HAP-1 (cell line): Measurements from ENCODE around the gene DRD4.

Experiments
- DNase-seq, 2 experiments: peaks; one replicate each; pipeline ENCODE4 v3.0.0-alpha.2; 2016 to 2020; ENCODE audit warnings: low spot score in 2 of 2
- H3K27me3 ChIP-seq: fragments of 250-450 bp; sonication (Bioruptor Pico); 2 replicates; pipeline ENCODE4 v1.5.1; 2020; ENCODE audit warnings: low read depth, mild to moderate bottlenecking, moderate library complexity
- H3K36me3 ChIP-seq: fragments of 250-450 bp; sonication (Bioruptor Pico); replicated peaks from 2 replicates; pipeline ENCODE4 v1.5.1; 2020; ENCODE audit warnings: mild to moderate bottlenecking
- H3K4me1 ChIP-seq: fragments of 250-450 bp; sonication (Bioruptor Pico); 2 replicates; pipeline ENCODE4 v1.5.1; 2020; ENCODE audit warnings: mild to moderate bottlenecking
- H3K4me3 ChIP-seq: fragments of 250-450 bp; sonication (Bioruptor Pico); 2 replicates; pipeline ENCODE4 v1.5.1; 2020; ENCODE audit warnings: mild to moderate bottlenecking, moderate library complexity
- H3K9me3 ChIP-seq: fragments of 250-450 bp; sonication (Bioruptor Pico); 2 replicates; pipeline ENCODE4 v1.5.1; 2020; ENCODE audit warnings: mild to moderate bottlenecking, moderate library complexity
- in situ Hi-C: fragments of 300-500 bp; cut with MboI; formaldehyde crosslinking; loops from 3 replicates; pipeline ENCODE4 v1.14.3; 2020; ENCODE audit warnings: low sequenced_read_pairs, inconsistent platforms, mixed read lengths

DRD4 gene

GRCh38 chr11:621838-622237 lies 15.2 kb upstream of the DRD4 start:
- in situ Hi-C loops: no loop called here
- no peak overlapping the region for H3K4me3 ChIP-seq
- H3K9me3 ChIP-seq: no peaks in the 10 kb centered on the region
- DNase-seq: no peak
- no peaks in the 10 kb centered on the region for H3K36me3 ChIP-seq
- no peaks in the 10 kb centered on the region for H3K4me1 ChIP-seq
- H3K27me3 ChIP-seq: no peaks in the 10 kb centered on the region

GRCh38 chr11:623349-623869 lies 13.7 kb upstream of the DRD4 start:
- no peak for DNase-seq
- Histone ChIP-seq H3K4me1 (no peaks in the 10 kb centered on the region), H3K4me3 (no peak overlapping the region), H3K27me3 (no peaks in the 10 kb centered on the region), H3K9me3 (no peaks in the 10 kb centered on the region), H3K36me3 (no peaks in the 10 kb centered on the region)
- in situ Hi-C loops: no loop called here

GRCh38 chr11:623999-624704 lies 12.9 kb upstream of the DRD4 start:
- Histone ChIP-seq H3K36me3 (no peaks in the 10 kb centered on the region), H3K4me3 (no peak overlapping the region), H3K27me3 (no peaks in the 10 kb centered on the region), H3K9me3 (no peaks in the 10 kb centered on the region), H3K4me1 (no peaks in the 10 kb centered on the region)
- in situ Hi-C loops: no loop called here
- no peak for DNase-seq

DNA sequence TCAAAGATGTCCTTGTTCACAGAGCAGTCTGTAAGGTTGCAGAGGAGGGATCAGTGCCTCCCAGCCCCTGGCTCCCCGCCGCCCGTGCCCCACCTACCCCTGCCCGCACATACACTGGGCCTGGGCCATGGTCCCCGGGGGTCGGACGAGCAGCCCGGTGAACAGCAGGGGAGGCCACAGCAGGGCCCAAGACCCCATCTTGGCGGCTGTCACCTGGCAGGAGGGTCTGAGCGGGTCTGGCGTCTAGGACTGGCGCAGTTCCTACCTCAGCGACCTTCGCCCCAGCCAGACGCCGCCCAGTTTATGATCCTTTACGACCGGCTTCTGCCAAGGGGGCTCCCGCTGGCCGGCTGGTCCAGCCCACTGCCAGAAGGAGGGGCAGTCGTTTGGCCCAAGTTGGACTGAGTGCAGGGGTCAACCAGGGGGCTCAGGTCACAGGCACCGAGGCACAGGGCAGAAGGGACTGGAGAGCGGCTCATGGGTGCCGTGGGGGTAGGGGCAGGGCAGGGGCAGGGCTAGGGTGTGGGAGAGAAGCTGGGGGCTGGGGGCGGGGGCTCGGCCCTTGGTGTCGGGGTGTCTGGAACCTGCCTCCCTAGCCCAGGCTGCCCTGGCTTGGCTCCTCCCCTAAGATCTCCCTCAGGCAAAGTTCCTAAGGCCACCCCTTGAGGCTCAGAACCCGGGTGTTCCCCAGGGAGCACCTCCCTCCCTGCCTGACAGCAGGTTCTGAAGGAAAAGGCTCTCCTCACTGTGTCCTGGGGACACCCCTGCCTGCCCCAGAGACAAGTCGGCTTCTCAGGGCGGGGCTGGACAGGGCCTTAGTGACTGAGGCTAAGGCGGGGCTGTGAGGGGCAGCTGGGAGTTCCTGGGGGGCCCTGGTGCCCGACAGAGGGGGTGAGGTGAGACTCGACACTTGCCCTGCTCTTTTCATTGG lies 12.1 kb upstream of the DRD4 start, which contains the start of gene CDHR5:
Gene CDHR5, minus strand, starts transcription at position 251 of the 931 bp plus-strand sequence. Its CDS starts 53 bp downstream, at position 198.
- H3K4me3 ChIP-seq: no peak within 1 kb of the TSS
- in situ Hi-C loops: no loop called here
- no peak for DNase-seq
- H3K9me3 ChIP-seq: no peaks in the 10 kb centered on the region
- no peaks in the 10 kb centered on the region for H3K36me3 ChIP-seq
- H3K4me1 ChIP-seq: no peaks in the 10 kb centered on the region
- H3K27me3 ChIP-seq: no peaks in the 10 kb centered on the region

GRCh38 chr11:625636-626268 lies 11.3 kb upstream of the DRD4 start:
- Histone ChIP-seq H3K4me1 (no peaks in the 10 kb centered on the region), H3K9me3 (no peaks in the 10 kb centered on the region), H3K4me3 (no peak overlapping the region), H3K36me3 (no peaks in the 10 kb centered on the region), H3K27me3 (no peaks in the 10 kb centered on the region)
- DNase-seq: no peak
- in situ Hi-C loops: no loop called here

GRCh38 chr11:626475-627307 lies 10.4 kb upstream of the DRD4 start, which contains the start of gene SCT:
Gene SCT, minus strand, starts transcription at chr11:627181. Its CDS starts 38 bp downstream, at chr11:627143.
- Histone ChIP-seq H3K36me3 (no peaks in the 10 kb centered on the region), H3K9me3 (no peaks in the 10 kb centered on the region), H3K4me3 (no peak within 1 kb of the TSS), H3K27me3 (no peaks in the 10 kb centered on the region), H3K4me1 (no peaks in the 10 kb centered on the region)
- no peak for DNase-seq
- in situ Hi-C loops: no loop called here

- H3K9me3 ChIP-seq: no peaks in the 10 kb centered on the region
- DNase-seq: no peak
- in situ Hi-C loops: no loop called here
- H3K4me1 ChIP-seq: no peaks in the 10 kb centered on the region
- H3K4me3 ChIP-seq: no peak overlapping the region
- no peaks in the 10 kb centered on the region for H3K27me3 ChIP-seq
- no peaks in the 10 kb centered on the region for H3K36me3 ChIP-seq
Observed at GRCh38 chr11:627308-627576, 9.8 kb upstream of the DRD4 start.

GRCh38 chr11:628056-628455 lies 9.0 kb upstream of the DRD4 start:
- no peak for DNase-seq
- in situ Hi-C loops: no loop called here
- H3K9me3 ChIP-seq: no peaks in the 10 kb centered on the region
- no peaks in the 10 kb centered on the region for H3K4me1 ChIP-seq
- H3K4me3 ChIP-seq: no peak overlapping the region
- no peaks in the 10 kb centered on the region for H3K27me3 ChIP-seq
- H3K36me3 ChIP-seq: no peaks in the 10 kb centered on the region

DNA sequence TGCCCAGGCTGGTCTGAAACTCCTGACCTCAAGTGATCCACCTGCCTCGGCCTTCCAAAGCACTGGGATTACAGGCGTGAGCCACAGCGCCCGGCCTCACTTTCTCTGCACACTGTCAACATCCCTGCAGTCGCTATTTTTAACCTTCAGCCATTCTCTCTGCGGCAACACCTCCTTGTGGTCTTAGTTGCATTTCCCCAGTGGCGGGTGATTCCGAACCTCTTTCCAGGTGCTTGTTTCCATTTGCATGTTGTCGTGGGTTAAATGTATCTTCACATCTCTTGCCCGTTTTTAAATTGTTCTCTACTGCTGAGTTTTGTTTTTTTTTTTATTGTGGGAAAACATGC lies 7.9 kb upstream of the DRD4 start:
- in situ Hi-C loops: no loop called here
- Histone ChIP-seq H3K9me3 (no peaks in the 10 kb centered on the region), H3K4me3 (no peak overlapping the region), H3K4me1 (no peaks in the 10 kb centered on the region), H3K27me3 (no peaks in the 10 kb centered on the region), H3K36me3 (no peaks in the 10 kb centered on the region)
- DNase-seq: no peak

DNA sequence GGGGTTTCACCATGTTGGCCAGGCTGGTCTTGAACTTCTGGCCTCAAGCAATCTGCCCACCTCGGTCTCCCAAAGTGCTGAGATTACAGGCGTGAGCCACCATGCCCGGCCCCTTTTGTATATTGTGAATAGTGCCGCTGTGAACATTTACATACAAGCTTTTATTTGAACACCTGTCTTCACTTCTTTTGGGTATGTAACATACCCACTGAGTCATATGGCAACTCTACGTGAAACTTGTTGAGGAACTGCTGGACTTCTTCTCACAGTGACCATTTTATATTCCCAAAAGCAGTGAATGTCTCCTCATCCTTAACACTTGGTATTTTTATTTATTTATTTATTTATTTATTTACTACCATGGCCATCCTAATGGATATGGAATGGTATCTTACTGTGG lies 6.2 kb upstream of the DRD4 start:
- in situ Hi-C loops: no loop called here

GRCh38 chr11:635945-636510 lies 1.0 kb upstream of the DRD4 start:
- H3K4me3 ChIP-seq: no peak overlapping the region
- peaks cover 4% of the 10 kb centered on the region for H3K4me1 ChIP-seq
- no peaks in the 10 kb centered on the region for H3K27me3 ChIP-seq
- H3K36me3 ChIP-seq: no peaks in the 10 kb centered on the region; the same call in 1 of the 2 replicates
- in situ Hi-C loops: no loop called here
- no peaks in the 10 kb centered on the region for H3K9me3 ChIP-seq
- DNase-seq: no peak

More for the DNA sequence above, 6.2 kb upstream of the DRD4 start:
- Histone ChIP-seq H3K36me3 (no peaks in the 10 kb centered on the region), H3K4me1 (no peaks in the 10 kb centered on the region), H3K9me3 (no peaks in the 10 kb centered on the region), H3K27me3 (no peaks in the 10 kb centered on the region), H3K4me3 (no peak overlapping the region)
- no peak for DNase-seq

- Histone ChIP-seq H3K4me3 (no peak overlapping the region), H3K27me3 (no peaks in the 10 kb centered on the region), H3K4me1 (peaks cover 4% of the 10 kb centered on the region), H3K36me3 (no peaks in the 10 kb centered on the region; the same call in 1 of the 2 replicates), H3K9me3 (no peaks in the 10 kb centered on the region)
- in situ Hi-C loops: no loop called here
- no peak for DNase-seq
Observed at GRCh38 chr11:637333-637592, 194 bp downstream of the DRD4 start.
